ENCODE results near the gene PLEKHF1.

- TF ChIP-seq CTCF (conservative IDR thresholded peaks at IDR 0.05; ENCODE audit: low read depth, low read length) = peak; percentile 48; the same call in 1 of the 2 replicates
- no peak for TF ChIP-seq EZH2 (IDR thresholded peaks at IDR 0.05; ENCODE audit: low read length, unreplicated experiment)
- TF ChIP-seq EZH2phosphoT487 (IDR thresholded peaks at IDR 0.05; ENCODE audit: borderline replicate concordance, low read length) = no peak
Observed at GRCh38 chr19:29668746-29669609, 3.7 kb downstream of the PLEKHF1 start.
